GM23338 (cell line): Measurements from ENCODE around the gene USP46. TPM values are rescaled to one million over a fixed set of nuclear protein-coding genes. Genes with fewer than 3 reads are reported as not detected.

Experiments used
- ATAC-seq: fragments of 200-7000 bp; cut with Tn5 transposase; 3 replicates; pipeline ENCODE4 v1.9.1; 2020
- DNase-seq: peaks from one replicate; pipeline ENCODE4 v3.0.0-alpha.2; 2015; ENCODE audit warnings: low spot score
- H2AFZ ChIP-seq: fragments of 200-600 bp; sonication (generic); 2 replicates; pipeline ENCODE4 v1.8.0; 2016; ENCODE audit warnings: antibody characterized with exemption, mild to moderate bottlenecking, moderate library complexity
- H3F3A ChIP-seq: fragments of 200-600 bp; sonication (generic); replicated peaks from 2 replicates; pipeline ENCODE4 v1.8.0; 2017; ENCODE audit warnings: antibody characterized with exemption, mixed run types, low read depth
- H3K27ac ChIP-seq: fragments of 200-600 bp; sonication (generic); 2 replicates; pipeline ENCODE4 v1.6.1; 2016; ENCODE audit warnings: low read depth
- H3K27me3 ChIP-seq: fragments of 200-600 bp; sonication (generic); 2 replicates; pipeline ENCODE4 v1.8.0; 2016; ENCODE audit warnings: mild to moderate bottlenecking, mixed run types, moderate library complexity; ENCODE audit not compliant: insufficient read depth
- H3K36me3 ChIP-seq: fragments of 200-600 bp; sonication (generic); 2 replicates; pipeline ENCODE4 v1.8.0; 2016; ENCODE audit warnings: mild to moderate bottlenecking; ENCODE audit not compliant: insufficient read depth
- H3K4me1 ChIP-seq: fragments of 200-600 bp; sonication (generic); 2 replicates; pipeline ENCODE4 v1.8.0; 2016; ENCODE audit warnings: mild to moderate bottlenecking, moderate library complexity; ENCODE audit not compliant: insufficient read depth
- H3K4me2 ChIP-seq: fragments of 200-600 bp; sonication (generic); 2 replicates; pipeline ENCODE4 v1.7.1; 2017; ENCODE audit warnings: mixed run types
- H3K4me3 ChIP-seq: fragments of 200-600 bp; sonication (generic); 2 replicates; pipeline ENCODE4 v1.6.1; 2016; ENCODE audit warnings: mixed run types
- H3K79me2 ChIP-seq: fragments of 200-600 bp; sonication (generic); replicated peaks from 2 replicates; pipeline ENCODE4 v1.8.0; 2017; ENCODE audit warnings: mild to moderate bottlenecking; ENCODE audit not compliant: insufficient read depth
- H3K9me2 ChIP-seq: fragments of 200-600 bp; sonication (generic); 2 replicates; pipeline ENCODE4 v1.8.0; 2017; ENCODE audit not compliant: insufficient read depth
- H4K20me1 ChIP-seq: fragments of 200-600 bp; sonication (generic); replicated peaks from 2 replicates; pipeline ENCODE4 v1.8.0; 2017; ENCODE audit warnings: mild to moderate bottlenecking; ENCODE audit not compliant: insufficient read depth
- H3K27ac Mint-ChIP-seq: 2 replicates; pipeline ENCODE4 v1.8.0; 2020; ENCODE audit warnings: inconsistent platforms, mild to moderate bottlenecking, moderate library complexity, mixed read lengths
- H3K27me3 Mint-ChIP-seq: 3 replicates; pipeline ENCODE4 v1.8.0; 2022; ENCODE audit warnings: low read depth, mild to moderate bottlenecking, moderate library complexity, mixed read lengths, inconsistent platforms; ENCODE audit not compliant: insufficient read depth, poor library complexity
- H3K36me3 Mint-ChIP-seq: 3 replicates; pipeline ENCODE4 v1.8.0; 2021; ENCODE audit warnings: low read depth, mild to moderate bottlenecking, inconsistent platforms, moderate library complexity, mixed read lengths
- H3K4me1 Mint-ChIP-seq: 3 replicates; pipeline ENCODE4 v1.8.0; 2020; ENCODE audit warnings: mild to moderate bottlenecking, inconsistent platforms, mixed read lengths
- H3K4me3 Mint-ChIP-seq: 3 replicates; pipeline ENCODE4 v1.8.0; 2021; ENCODE audit warnings: moderate library complexity, mild to moderate bottlenecking, inconsistent platforms, mixed read lengths
- H3K9me3 Mint-ChIP-seq: 3 replicates; pipeline ENCODE4 v1.8.0; 2020; ENCODE audit warnings: moderate library complexity, mild to moderate bottlenecking, inconsistent platforms, mixed read lengths
- CREB1 ChIP-seq: fragments of 250-450 bp; sonication (Bioruptor Pico); IDR thresholded peaks from 2 replicates; pipeline ENCODE4 v1.5.0; 2020; ENCODE audit warnings: low read depth, mild to moderate bottlenecking, moderate library complexity
- CTCF ChIP-seq, 2 experiments: fragments of 200-600 bp in 1 of 2; sonication (generic) in 1 of 2; conservative IDR thresholded peaks; 2 replicates each; pipeline versions ENCODE4 v1.5.1 to v1.6.1; 2016 to 2017; ENCODE audit warnings: antibody characterized with exemption in 2 of 2, low read depth in 2 of 2, mild to moderate bottlenecking in 2 of 2, moderate library complexity in 1 of 2
- EZH2 ChIP-seq: fragments of 200-600 bp; sonication (generic); IDR thresholded peaks from one replicate; pipeline ENCODE4 v1.8.0; 2017; ENCODE audit warnings: antibody characterized with exemption, mild to moderate bottlenecking, low read depth; ENCODE audit not compliant: unreplicated experiment
- EZH2phosphoT487 ChIP-seq: fragments of 200-600 bp; sonication (generic); IDR thresholded peaks from one replicate; pipeline ENCODE4 v1.8.1; 2018; ENCODE audit warnings: antibody characterized with exemption; ENCODE audit not compliant: unreplicated experiment
- JUNB ChIP-seq: IDR thresholded peaks from one replicate; pipeline ENCODE4 v1.6.1; 2016; ENCODE audit warnings: antibody characterized with exemption; ENCODE audit not compliant: unreplicated experiment
- NANOG ChIP-seq: IDR thresholded peaks from 2 replicates; pipeline ENCODE4 v1.6.1; 2016; ENCODE audit warnings: antibody characterized with exemption, borderline replicate concordance
- POLR2AphosphoS5 ChIP-seq: IDR thresholded peaks from 2 replicates; pipeline ENCODE4 v1.6.1; 2016; ENCODE audit warnings: antibody characterized with exemption, low read depth
- STAT1 ChIP-seq: IDR thresholded peaks from one replicate; pipeline ENCODE4 v1.6.1; 2016; ENCODE audit warnings: antibody characterized with exemption; ENCODE audit not compliant: unreplicated experiment
- ZNF331 ChIP-seq: fragments of 250-450 bp; sonication (Bioruptor Pico); IDR thresholded peaks from 2 replicates; pipeline ENCODE4 v1.5.0; 2020; ENCODE audit warnings: low read depth, mild to moderate bottlenecking, moderate library complexity
- polyA plus RNA-seq: library from polyadenylated mRNA; unstranded; fragments of >200 nt; fragmentation: Nextera tagmentation; extraction: Ambion mirVana; gene quantifications from 2 replicates; pipeline ENCODE4 v1.2.1, GENCODE V29; 2016
- total RNA-seq: library from RNA; depleted of rRNA; stranded (reverse); fragments of >200 nt; shearing (Covaris generic); gene quantifications from 2 replicates; pipeline ENCODE4 v1.2.3, GENCODE V29; 2014
- TF ChIP-seq, protein P1 (sequence below): IDR thresholded peaks from one replicate; pipeline ENCODE4 v1.6.1; 2018; ENCODE audit warnings: antibody characterized with exemption; ENCODE audit not compliant: unreplicated experiment

USP46 gene
- total and polyA plus RNA-seq, 2 experiments from 2014 or later, result 40.5 to 59.4 TPM

DNA sequence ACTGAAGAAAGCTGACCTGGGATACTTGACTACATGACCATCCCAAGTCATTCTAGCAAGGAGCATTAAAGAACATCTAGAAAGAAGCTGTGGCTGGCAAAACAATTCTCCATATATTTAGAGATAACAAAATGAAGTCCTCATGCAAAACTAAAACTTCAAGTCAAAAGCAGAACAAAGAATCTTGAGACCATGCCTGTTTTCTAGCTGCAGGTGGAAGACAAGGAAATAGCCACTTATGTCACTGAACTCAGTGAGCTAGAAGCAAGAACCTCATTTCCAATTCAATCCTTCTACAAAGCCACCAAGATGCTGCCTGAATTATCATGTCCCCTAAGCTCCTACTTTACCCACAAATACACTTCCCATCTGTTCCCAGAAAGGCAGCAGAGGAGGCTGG, 13.8 kb downstream of the USP46 start (continued):
- TF ChIP-seq, protein P1, sequence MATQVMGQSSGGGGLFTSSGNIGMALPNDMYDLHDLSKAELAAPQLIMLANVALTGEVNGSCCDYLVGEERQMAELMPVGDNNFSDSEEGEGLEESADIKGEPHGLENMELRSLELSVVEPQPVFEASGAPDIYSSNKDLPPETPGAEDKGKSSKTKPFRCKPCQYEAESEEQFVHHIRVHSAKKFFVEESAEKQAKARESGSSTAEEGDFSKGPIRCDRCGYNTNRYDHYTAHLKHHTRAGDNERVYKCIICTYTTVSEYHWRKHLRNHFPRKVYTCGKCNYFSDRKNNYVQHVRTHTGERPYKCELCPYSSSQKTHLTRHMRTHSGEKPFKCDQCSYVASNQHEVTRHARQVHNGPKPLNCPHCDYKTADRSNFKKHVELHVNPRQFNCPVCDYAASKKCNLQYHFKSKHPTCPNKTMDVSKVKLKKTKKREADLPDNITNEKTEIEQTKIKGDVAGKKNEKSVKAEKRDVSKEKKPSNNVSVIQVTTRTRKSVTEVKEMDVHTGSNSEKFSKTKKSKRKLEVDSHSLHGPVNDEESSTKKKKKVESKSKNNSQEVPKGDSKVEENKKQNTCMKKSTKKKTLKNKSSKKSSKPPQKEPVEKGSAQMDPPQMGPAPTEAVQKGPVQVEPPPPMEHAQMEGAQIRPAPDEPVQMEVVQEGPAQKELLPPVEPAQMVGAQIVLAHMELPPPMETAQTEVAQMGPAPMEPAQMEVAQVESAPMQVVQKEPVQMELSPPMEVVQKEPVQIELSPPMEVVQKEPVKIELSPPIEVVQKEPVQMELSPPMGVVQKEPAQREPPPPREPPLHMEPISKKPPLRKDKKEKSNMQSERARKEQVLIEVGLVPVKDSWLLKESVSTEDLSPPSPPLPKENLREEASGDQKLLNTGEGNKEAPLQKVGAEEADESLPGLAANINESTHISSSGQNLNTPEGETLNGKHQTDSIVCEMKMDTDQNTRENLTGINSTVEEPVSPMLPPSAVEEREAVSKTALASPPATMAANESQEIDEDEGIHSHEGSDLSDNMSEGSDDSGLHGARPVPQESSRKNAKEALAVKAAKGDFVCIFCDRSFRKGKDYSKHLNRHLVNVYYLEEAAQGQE, result no peak
- no peak for TF ChIP-seq JUNB
- no peak for TF ChIP-seq STAT1
- TF ChIP-seq POLR2AphosphoS5, result no peak

- Histone ChIP-seq H4K20me1 (peaks cover 63% of the 10 kb centered on the region), H2AFZ (no peak overlapping the region), H3K4me3 (no peak overlapping the region), H3K27ac (no peak overlapping the region), H3K4me2 (no peak overlapping the region; the same call in 1 of the 2 replicates), H3F3A (no peaks in the 10 kb centered on the region), H3K9me2 (no peaks in the 10 kb centered on the region; the same call in 1 of the 2 replicates), H3K36me3 (no peaks in the 10 kb centered on the region), H3K79me2 (peaks cover 100% of the 10 kb centered on the region), H3K4me1 (peaks cover 58% of the 10 kb centered on the region), H3K27me3 (no peaks in the 10 kb centered on the region)
- H3K36me3 Mint-ChIP-seq, result peaks cover 5% of the 10 kb centered on the region; the same call in 2 of the 3 replicates
- H3K27me3 Mint-ChIP-seq, result peaks cover 3% of the 10 kb centered on the region
- H3K9me3 Mint-ChIP-seq, result no peaks in the 10 kb centered on the region
- ATAC-seq, result no peak
- H3K4me3 Mint-ChIP-seq, result no peak overlapping the region
- peaks cover 57% of the 10 kb centered on the region for H3K4me1 Mint-ChIP-seq
- no peak overlapping the region for H3K27ac Mint-ChIP-seq
- no peak for DNase-seq
- TF ChIP-seq, protein P1, result no peak
- no peak for TF ChIP-seq EZH2phosphoT487
- TF ChIP-seq CTCF (conservative IDR thresholded peaks at IDR 0.05; ENCODE audit: low read depth in 2 of 2), result no peak
- no peak for TF ChIP-seq NANOG
- no peak for TF ChIP-seq JUNB
- no peak for TF ChIP-seq CREB1 (CRISPR knock-in tag)
- no peak for TF ChIP-seq ZNF331 (CRISPR knock-in tag)
- TF ChIP-seq EZH2, result no peak
- TF ChIP-seq STAT1, result no peak
- TF ChIP-seq POLR2AphosphoS5, result no peak
These were observed 15.3 kb downstream of the USP46 start for GRCh38 chr4:52643785-52644244.
